WTC11 (cell line): ENCODE results near the gene PDLIM7. TPM values are rescaled to one million over a fixed set of nuclear protein-coding genes. Genes with fewer than 3 reads are reported as not detected.

Source experiments
- CREM ChIP-seq: sonication (generic); formaldehyde crosslinking; IDR thresholded peaks from 2 replicates; pipeline ENCODE4 v1.8.1; 2022; ENCODE audit warnings: mild to moderate bottlenecking, missing genetic modification reagents, moderate library complexity
- EMX1 ChIP-seq: fragments of 250-450 bp; sonication (Bioruptor Pico); IDR thresholded peaks from 2 replicates; pipeline ENCODE4 v1.8.0; 2021; ENCODE audit warnings: mild to moderate bottlenecking
- ETV6 ChIP-seq: sonication (generic); formaldehyde crosslinking; IDR thresholded peaks from 2 replicates; pipeline ENCODE4 v1.8.1; 2022; ENCODE audit warnings: mild to moderate bottlenecking, missing genetic modification reagents
- GTF2I ChIP-seq: fragments of 250-450 bp; sonication (Bioruptor Pico); conservative IDR thresholded peaks from 2 replicates; pipeline ENCODE4 v1.4.0; 2021; ENCODE audit warnings: mild to moderate bottlenecking
- HMGA2 ChIP-seq: fragments of 250-450 bp; sonication (Bioruptor Pico); IDR thresholded peaks from 2 replicates; pipeline ENCODE4 v1.4.0; 2021; ENCODE audit warnings: mild to moderate bottlenecking, moderate library complexity
- IRF2 ChIP-seq: sonication (generic); formaldehyde crosslinking; IDR thresholded peaks from 2 replicates; pipeline ENCODE4 v1.8.0; 2022; ENCODE audit warnings: low read depth, missing genetic modification reagents, borderline replicate concordance
- JUN ChIP-seq: sonication (generic); formaldehyde crosslinking; IDR thresholded peaks from 2 replicates; pipeline ENCODE4 v1.8.0; 2023; ENCODE audit warnings: mild to moderate bottlenecking, missing genetic modification reagents
- NFATC4 ChIP-seq: fragments of 250-450 bp; sonication (Bioruptor Pico); IDR thresholded peaks from 2 replicates; pipeline ENCODE4 v1.9.0; 2021; ENCODE audit warnings: mild to moderate bottlenecking
- NR1H2 ChIP-seq: sonication (generic); formaldehyde crosslinking; IDR thresholded peaks from 2 replicates; pipeline ENCODE4 v1.9.0; 2021; ENCODE audit warnings: mild to moderate bottlenecking, moderate library complexity, missing genetic modification reagents
- NR3C1 ChIP-seq: sonication (generic); formaldehyde crosslinking; conservative IDR thresholded peaks from 2 replicates; pipeline ENCODE4 v1.8.1; 2023; ENCODE audit warnings: low read depth, mild to moderate bottlenecking, missing genetic modification reagents
- PRRX2 ChIP-seq: fragments of 250-450 bp; sonication (Bioruptor Pico); IDR thresholded peaks from 2 replicates; pipeline ENCODE4 v1.8.0; 2021; ENCODE audit warnings: mild to moderate bottlenecking
- SMAD3 ChIP-seq: sonication (generic); formaldehyde crosslinking; IDR thresholded peaks from 2 replicates; pipeline ENCODE4 v1.8.0; 2022; ENCODE audit warnings: missing genetic modification reagents, mild to moderate bottlenecking, borderline replicate concordance
- SP1 ChIP-seq: sonication (generic); formaldehyde crosslinking; conservative IDR thresholded peaks from 2 replicates; pipeline ENCODE4 v1.8.1; 2022; ENCODE audit warnings: missing genetic modification reagents
- ZNF263 ChIP-seq: sonication (generic); formaldehyde crosslinking; IDR thresholded peaks from 2 replicates; pipeline ENCODE4 v1.8.1; 2022; ENCODE audit warnings: low read depth, mild to moderate bottlenecking, moderate library complexity, missing genetic modification reagents
- ZNF317 ChIP-seq: sonication (generic); formaldehyde crosslinking; IDR thresholded peaks from 2 replicates; pipeline ENCODE4 v1.8.1; 2023; ENCODE audit warnings: low read depth, mild to moderate bottlenecking, moderate library complexity, missing genetic modification reagents, borderline replicate concordance
- ZNF416 ChIP-seq: fragments of 250-450 bp; sonication (Bioruptor Pico); IDR thresholded peaks from 2 replicates; pipeline ENCODE4 v1.9.0; 2021; ENCODE audit warnings: mild to moderate bottlenecking, inconsistent platforms
- ZNF423 ChIP-seq: fragments of 250-450 bp; sonication (Bioruptor Pico); IDR thresholded peaks from 2 replicates; pipeline ENCODE4 v2.1.2; 2022; ENCODE audit warnings: mild to moderate bottlenecking, moderate library complexity
- total RNA-seq: library from RNA; stranded (reverse); gene quantifications from 3 replicates; pipeline ENCODE4 v1.2.3, GENCODE V29; 2021
- TF ChIP-seq, protein P1 (sequence below): fragments of 250-450 bp; sonication (Bioruptor Pico); IDR thresholded peaks from 2 replicates; pipeline ENCODE4 v1.9.0; 2021; ENCODE audit warnings: mild to moderate bottlenecking
- TF ChIP-seq, protein P2 (sequence below): sonication (generic); formaldehyde crosslinking; IDR thresholded peaks from 2 replicates; pipeline ENCODE4 v1.8.1; 2023; ENCODE audit warnings: mild to moderate bottlenecking, missing genetic modification reagents
- TF ChIP-seq, protein P3 (sequence below): fragments of 200-600 bp; IDR thresholded peaks from 2 replicates; pipeline ENCODE4 v1.8.0; 2022; ENCODE audit warnings: antibody characterized with exemption
- TF ChIP-seq, protein P4 (sequence below): sonication (generic); formaldehyde crosslinking; IDR thresholded peaks from 2 replicates; pipeline ENCODE4 v1.8.0; 2022; ENCODE audit warnings: mild to moderate bottlenecking, missing genetic modification reagents
- TF ChIP-seq, protein P5 (sequence below): sonication (generic); formaldehyde crosslinking; IDR thresholded peaks from 2 replicates; pipeline ENCODE4 v1.8.1; 2022; ENCODE audit warnings: low read depth, mild to moderate bottlenecking, moderate library complexity, missing genetic modification reagents, borderline replicate concordance
- TF ChIP-seq, protein P6 (sequence below): sonication (generic); formaldehyde crosslinking; IDR thresholded peaks from 2 replicates; pipeline ENCODE4 v1.8.1; 2023; ENCODE audit warnings: mild to moderate bottlenecking, moderate library complexity, missing genetic modification reagents
- TF ChIP-seq, protein P7 (sequence below): fragments of 250-450 bp; sonication (Bioruptor Pico); IDR thresholded peaks from 2 replicates; pipeline ENCODE4 v2.1.2; 2022; ENCODE audit warnings: mild to moderate bottlenecking, moderate library complexity
- TF ChIP-seq, protein P8 (sequence below): sonication (generic); formaldehyde crosslinking; IDR thresholded peaks from 2 replicates; pipeline ENCODE4 v1.8.0; 2023; ENCODE audit warnings: mild to moderate bottlenecking, missing genetic modification reagents
- TF ChIP-seq, protein P9 (sequence below): sonication (generic); formaldehyde crosslinking; IDR thresholded peaks from 2 replicates; pipeline ENCODE4 v1.8.0; 2022; ENCODE audit warnings: mild to moderate bottlenecking, missing genetic modification reagents

Gene PDLIM7
- total RNA-seq, 1 experiment from 2014 or later, result 142 TPM

DNA sequence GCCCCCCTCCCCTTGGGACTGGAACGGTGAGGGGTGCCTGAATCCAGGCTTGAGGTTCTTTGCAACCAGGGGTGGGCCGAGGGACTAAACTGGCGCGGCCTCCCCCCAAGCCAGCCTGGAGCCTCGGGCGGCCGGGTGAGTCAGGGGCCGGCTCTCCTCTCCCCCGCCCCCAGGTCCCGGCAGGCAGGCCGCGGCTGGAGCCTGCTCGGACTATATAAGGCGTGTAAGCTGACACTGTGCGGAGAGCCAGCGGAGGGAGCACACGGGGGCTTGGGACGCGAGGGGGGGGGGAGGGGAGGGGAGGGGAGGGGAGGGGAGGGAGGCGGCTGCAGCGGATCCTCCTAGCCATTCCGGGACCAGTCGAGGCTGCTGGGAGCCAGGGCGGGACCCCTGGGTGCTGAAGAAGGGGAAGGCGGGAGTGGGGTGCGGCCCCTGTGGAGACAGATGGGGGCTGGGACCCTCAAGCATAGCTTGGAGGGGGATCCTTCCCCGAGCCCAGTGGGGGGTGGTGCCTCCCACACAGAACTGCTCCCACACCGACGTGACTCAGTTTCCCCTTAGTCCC is 595 bp downstream of the PDLIM7 start (continued):
- TF ChIP-seq, protein P1, sequence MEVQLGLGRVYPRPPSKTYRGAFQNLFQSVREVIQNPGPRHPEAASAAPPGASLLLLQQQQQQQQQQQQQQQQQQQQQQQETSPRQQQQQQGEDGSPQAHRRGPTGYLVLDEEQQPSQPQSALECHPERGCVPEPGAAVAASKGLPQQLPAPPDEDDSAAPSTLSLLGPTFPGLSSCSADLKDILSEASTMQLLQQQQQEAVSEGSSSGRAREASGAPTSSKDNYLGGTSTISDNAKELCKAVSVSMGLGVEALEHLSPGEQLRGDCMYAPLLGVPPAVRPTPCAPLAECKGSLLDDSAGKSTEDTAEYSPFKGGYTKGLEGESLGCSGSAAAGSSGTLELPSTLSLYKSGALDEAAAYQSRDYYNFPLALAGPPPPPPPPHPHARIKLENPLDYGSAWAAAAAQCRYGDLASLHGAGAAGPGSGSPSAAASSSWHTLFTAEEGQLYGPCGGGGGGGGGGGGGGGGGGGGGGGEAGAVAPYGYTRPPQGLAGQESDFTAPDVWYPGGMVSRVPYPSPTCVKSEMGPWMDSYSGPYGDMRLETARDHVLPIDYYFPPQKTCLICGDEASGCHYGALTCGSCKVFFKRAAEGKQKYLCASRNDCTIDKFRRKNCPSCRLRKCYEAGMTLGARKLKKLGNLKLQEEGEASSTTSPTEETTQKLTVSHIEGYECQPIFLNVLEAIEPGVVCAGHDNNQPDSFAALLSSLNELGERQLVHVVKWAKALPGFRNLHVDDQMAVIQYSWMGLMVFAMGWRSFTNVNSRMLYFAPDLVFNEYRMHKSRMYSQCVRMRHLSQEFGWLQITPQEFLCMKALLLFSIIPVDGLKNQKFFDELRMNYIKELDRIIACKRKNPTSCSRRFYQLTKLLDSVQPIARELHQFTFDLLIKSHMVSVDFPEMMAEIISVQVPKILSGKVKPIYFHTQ (CRISPR knock-in tag), result no peak
- TF ChIP-seq NR1H2, result no peak
- TF ChIP-seq, protein P2, sequence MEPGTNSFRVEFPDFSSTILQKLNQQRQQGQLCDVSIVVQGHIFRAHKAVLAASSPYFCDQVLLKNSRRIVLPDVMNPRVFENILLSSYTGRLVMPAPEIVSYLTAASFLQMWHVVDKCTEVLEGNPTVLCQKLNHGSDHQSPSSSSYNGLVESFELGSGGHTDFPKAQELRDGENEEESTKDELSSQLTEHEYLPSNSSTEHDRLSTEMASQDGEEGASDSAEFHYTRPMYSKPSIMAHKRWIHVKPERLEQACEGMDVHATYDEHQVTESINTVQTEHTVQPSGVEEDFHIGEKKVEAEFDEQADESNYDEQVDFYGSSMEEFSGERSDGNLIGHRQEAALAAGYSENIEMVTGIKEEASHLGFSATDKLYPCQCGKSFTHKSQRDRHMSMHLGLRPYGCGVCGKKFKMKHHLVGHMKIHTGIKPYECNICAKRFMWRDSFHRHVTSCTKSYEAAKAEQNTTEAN, result no peak
- TF ChIP-seq, protein P3, sequence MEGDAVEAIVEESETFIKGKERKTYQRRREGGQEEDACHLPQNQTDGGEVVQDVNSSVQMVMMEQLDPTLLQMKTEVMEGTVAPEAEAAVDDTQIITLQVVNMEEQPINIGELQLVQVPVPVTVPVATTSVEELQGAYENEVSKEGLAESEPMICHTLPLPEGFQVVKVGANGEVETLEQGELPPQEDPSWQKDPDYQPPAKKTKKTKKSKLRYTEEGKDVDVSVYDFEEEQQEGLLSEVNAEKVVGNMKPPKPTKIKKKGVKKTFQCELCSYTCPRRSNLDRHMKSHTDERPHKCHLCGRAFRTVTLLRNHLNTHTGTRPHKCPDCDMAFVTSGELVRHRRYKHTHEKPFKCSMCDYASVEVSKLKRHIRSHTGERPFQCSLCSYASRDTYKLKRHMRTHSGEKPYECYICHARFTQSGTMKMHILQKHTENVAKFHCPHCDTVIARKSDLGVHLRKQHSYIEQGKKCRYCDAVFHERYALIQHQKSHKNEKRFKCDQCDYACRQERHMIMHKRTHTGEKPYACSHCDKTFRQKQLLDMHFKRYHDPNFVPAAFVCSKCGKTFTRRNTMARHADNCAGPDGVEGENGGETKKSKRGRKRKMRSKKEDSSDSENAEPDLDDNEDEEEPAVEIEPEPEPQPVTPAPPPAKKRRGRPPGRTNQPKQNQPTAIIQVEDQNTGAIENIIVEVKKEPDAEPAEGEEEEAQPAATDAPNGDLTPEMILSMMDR, result no peak
- no peak for TF ChIP-seq ZNF416 (CRISPR knock-in tag)
- TF ChIP-seq ZNF263 (CRISPR knock-in tag), result no peak
- no peak for TF ChIP-seq HMGA2 (CRISPR knock-in tag)
- no peak for TF ChIP-seq SP1 (CRISPR knock-in tag)
- TF ChIP-seq, protein P4, sequence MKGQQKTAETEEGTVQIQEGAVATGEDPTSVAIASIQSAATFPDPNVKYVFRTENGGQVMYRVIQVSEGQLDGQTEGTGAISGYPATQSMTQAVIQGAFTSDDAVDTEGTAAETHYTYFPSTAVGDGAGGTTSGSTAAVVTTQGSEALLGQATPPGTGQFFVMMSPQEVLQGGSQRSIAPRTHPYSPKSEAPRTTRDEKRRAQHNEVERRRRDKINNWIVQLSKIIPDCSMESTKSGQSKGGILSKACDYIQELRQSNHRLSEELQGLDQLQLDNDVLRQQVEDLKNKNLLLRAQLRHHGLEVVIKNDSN (CRISPR knock-in tag), result no peak
- no peak for TF ChIP-seq ETV6
- no peak for TF ChIP-seq SMAD3
- TF ChIP-seq CREM (CRISPR knock-in tag), result no peak
- TF ChIP-seq, protein P5, sequence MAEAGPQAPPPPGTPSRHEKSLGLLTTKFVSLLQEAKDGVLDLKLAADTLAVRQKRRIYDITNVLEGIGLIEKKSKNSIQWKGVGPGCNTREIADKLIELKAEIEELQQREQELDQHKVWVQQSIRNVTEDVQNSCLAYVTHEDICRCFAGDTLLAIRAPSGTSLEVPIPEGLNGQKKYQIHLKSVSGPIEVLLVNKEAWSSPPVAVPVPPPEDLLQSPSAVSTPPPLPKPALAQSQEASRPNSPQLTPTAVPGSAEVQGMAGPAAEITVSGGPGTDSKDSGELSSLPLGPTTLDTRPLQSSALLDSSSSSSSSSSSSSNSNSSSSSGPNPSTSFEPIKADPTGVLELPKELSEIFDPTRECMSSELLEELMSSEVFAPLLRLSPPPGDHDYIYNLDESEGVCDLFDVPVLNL (CRISPR knock-in tag), result no peak
- TF ChIP-seq GTF2I (CRISPR knock-in tag), result no peak
- TF ChIP-seq, protein P6, sequence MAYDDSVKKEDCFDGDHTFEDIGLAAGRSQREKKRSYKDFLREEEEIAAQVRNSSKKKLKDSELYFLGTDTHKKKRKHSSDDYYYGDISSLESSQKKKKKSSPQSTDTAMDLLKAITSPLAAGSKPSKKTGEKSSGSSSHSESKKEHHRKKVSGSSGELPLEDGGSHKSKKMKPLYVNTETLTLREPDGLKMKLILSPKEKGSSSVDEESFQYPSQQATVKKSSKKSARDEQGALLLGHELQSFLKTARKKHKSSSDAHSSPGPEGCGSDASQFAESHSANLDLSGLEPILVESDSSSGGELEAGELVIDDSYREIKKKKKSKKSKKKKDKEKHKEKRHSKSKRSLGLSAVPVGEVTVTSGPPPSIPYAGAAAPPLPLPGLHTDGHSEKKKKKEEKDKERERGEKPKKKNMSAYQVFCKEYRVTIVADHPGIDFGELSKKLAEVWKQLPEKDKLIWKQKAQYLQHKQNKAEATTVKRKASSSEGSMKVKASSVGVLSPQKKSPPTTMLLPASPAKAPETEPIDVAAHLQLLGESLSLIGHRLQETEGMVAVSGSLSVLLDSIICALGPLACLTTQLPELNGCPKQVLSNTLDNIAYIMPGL (CRISPR knock-in tag), result no peak
- no peak for TF ChIP-seq JUN (CRISPR knock-in tag)
- TF ChIP-seq ZNF423 (CRISPR knock-in tag), result peak; percentile 83
- TF ChIP-seq, protein P7, sequence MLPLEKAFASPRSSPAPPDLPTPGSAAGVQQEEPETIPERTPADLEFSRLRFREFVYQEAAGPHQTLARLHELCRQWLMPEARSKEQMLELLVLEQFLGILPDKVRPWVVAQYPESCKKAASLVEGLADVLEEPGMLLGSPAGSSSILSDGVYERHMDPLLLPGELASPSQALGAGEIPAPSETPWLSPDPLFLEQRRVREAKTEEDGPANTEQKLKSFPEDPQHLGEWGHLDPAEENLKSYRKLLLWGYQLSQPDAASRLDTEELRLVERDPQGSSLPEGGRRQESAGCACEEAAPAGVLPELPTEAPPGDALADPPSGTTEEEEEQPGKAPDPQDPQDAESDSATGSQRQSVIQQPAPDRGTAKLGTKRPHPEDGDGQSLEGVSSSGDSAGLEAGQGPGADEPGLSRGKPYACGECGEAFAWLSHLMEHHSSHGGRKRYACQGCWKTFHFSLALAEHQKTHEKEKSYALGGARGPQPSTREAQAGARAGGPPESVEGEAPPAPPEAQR (CRISPR knock-in tag), result no peak
- peak; percentile 57; the same call in 1 of the 2 replicates for TF ChIP-seq PRRX2 (CRISPR knock-in tag)
- TF ChIP-seq NR3C1 (CRISPR knock-in tag), result no peak
- peak; percentile 89 for TF ChIP-seq EMX1 (CRISPR knock-in tag)
- TF ChIP-seq ZNF317 (CRISPR knock-in tag), result no peak
- TF ChIP-seq, protein P8, sequence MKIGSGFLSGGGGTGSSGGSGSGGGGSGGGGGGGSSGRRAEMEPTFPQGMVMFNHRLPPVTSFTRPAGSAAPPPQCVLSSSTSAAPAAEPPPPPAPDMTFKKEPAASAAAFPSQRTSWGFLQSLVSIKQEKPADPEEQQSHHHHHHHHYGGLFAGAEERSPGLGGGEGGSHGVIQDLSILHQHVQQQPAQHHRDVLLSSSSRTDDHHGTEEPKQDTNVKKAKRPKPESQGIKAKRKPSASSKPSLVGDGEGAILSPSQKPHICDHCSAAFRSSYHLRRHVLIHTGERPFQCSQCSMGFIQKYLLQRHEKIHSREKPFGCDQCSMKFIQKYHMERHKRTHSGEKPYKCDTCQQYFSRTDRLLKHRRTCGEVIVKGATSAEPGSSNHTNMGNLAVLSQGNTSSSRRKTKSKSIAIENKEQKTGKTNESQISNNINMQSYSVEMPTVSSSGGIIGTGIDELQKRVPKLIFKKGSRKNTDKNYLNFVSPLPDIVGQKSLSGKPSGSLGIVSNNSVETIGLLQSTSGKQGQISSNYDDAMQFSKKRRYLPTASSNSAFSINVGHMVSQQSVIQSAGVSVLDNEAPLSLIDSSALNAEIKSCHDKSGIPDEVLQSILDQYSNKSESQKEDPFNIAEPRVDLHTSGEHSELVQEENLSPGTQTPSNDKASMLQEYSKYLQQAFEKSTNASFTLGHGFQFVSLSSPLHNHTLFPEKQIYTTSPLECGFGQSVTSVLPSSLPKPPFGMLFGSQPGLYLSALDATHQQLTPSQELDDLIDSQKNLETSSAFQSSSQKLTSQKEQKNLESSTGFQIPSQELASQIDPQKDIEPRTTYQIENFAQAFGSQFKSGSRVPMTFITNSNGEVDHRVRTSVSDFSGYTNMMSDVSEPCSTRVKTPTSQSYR (CRISPR knock-in tag), result no peak
- TF ChIP-seq NFATC4 (CRISPR knock-in tag), result peak; percentile 84
- TF ChIP-seq IRF2 (CRISPR knock-in tag), result no peak
- TF ChIP-seq, protein P9, sequence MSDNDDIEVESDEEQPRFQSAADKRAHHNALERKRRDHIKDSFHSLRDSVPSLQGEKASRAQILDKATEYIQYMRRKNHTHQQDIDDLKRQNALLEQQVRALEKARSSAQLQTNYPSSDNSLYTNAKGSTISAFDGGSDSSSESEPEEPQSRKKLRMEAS (CRISPR knock-in tag), result no peak
